GM10266 (cell line): ENCODE data around the gene SOX12.
"Not testable (repeated sequence)": the region's sequence is repeated elsewhere in the genome, so short reads cannot be mapped to it uniquely, and the experiment has no call there.

Source experiments
- DNase-seq: peaks from one replicate; pipeline ENCODE4 v3.0.0; 2012; ENCODE audit errors: extremely low spot score
- TF ChIP-seq, protein P1 (sequence below): IDR thresholded peaks from 2 replicates; pipeline ENCODE4 v1.5.1; 2012; ENCODE audit warnings: mild to moderate bottlenecking, low read depth; ENCODE audit not compliant: control insufficient read depth, insufficient read depth; ENCODE audit errors: missing control alignments

The SOX12 gene

DNA sequence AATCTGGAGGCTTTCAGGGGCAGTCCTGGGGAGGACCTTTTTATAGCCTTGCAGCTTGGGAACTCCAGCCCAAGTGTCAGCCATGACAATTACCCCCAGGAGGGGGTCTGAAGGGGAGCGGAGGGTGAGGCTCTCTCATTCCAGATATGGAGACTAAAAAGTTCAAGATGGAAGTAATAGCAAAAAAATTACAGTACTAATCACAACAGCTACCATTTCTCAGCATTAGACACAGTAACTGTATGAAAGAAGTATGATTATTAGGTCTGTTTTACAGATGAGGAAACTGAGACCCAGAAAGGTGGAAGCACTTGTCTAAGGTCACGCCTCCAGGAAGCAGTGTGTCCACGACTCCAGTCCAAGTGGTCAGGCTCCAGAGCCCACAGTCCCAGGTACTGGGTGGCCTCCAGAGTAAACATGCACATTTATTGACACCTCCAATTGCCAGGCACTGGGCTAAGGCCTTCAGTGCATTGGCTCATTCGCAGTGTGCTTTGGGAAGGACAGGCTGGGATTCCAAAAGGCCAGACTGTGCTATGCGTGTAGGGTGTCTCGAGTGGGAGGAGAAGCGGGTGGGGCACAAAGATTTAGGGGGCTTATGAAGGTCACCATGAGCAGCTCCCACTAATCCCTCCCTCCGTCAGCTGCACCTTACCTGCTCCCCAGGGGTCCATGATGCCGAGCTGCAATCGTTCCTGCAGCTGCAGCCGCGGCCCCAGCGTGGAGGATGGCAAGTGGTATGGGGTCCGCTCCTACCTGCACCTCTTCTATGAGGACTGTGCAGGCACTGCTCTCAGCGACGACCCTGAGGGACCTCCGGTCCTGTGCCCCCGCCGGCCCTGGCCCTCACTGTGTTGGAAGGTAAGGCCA, 23.9 kb downstream of the SOX12 start:
- TF ChIP-seq, protein P1, sequence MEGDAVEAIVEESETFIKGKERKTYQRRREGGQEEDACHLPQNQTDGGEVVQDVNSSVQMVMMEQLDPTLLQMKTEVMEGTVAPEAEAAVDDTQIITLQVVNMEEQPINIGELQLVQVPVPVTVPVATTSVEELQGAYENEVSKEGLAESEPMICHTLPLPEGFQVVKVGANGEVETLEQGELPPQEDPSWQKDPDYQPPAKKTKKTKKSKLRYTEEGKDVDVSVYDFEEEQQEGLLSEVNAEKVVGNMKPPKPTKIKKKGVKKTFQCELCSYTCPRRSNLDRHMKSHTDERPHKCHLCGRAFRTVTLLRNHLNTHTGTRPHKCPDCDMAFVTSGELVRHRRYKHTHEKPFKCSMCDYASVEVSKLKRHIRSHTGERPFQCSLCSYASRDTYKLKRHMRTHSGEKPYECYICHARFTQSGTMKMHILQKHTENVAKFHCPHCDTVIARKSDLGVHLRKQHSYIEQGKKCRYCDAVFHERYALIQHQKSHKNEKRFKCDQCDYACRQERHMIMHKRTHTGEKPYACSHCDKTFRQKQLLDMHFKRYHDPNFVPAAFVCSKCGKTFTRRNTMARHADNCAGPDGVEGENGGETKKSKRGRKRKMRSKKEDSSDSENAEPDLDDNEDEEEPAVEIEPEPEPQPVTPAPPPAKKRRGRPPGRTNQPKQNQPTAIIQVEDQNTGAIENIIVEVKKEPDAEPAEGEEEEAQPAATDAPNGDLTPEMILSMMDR: no peak
- no peak for DNase-seq

DNA sequence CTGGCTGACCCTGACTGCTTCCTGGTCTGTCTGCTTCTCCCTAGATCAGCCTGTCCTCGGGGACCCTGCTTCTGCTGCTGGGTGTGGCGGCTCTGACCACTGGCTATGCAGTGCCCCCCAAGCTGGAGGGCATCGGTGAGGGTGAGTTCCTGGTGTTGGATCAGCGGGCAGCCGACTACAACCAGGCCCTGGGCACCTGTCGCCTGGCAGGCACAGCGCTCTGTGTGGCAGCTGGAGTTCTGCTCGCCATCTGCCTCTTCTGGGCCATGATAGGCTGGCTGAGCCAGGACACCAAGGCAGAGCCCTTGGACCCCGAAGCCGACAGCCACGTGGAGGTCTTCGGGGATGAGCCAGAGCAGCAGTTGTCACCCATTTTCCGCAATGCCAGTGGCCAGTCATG, 27.8 kb downstream of the SOX12 start:
- no peak for DNase-seq
- TF ChIP-seq, protein P1: no peak

DNA sequence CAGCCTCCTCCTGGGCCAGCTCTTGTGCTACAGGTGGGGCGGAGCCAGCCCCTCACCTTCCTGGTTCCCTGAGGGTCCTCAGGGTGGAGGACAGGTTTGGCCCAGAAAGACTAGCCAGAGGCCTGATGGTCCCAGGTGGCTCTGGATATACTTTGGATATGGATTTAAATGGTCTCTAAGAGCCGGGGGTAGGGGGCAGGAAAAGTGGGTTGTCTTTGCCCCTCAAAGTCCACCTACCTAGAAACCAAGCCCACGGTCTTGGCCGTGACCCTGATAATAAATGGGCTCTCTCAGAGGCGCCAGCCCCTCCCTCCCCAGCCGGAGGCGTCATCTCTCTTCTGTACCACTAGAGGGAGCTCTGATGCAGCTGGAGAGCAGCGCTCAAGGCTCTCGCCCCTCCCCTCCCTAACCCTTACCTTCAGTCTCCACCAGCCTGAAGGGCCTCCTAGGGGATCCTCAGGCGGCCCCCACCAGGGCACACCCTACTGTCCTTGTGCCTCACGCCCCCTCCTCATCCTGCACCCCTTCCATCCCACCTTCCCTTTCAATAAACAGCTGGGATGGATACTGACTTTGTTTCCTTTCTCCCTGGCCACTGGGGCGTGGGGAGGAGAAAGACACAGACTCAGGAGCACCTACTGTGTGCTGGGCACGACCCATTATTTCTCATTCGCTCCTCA, 29.1 kb downstream of the SOX12 start:
- TF ChIP-seq, protein P1: peak; percentile 97

DNA sequence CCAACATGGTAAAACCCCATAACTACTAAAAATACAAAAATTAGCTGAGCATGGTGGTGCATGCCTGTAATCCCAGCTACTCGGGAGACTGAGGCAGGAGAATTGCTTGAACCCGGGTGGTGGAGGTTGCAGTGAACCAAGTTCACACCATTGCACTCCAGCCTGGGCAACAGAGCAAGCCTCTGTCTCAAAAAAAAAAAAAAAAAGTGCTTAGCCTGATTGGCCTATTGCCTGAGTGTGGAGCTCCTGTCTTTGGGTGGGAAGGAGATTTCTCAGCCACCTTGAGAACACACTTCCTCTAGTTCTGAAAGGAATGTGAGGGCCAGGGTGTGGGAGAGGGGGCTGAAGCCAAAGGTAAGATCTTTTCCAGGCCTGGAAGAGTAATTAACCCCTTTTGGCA, 30.8 kb downstream of the SOX12 start:
- not testable (repeated sequence) for DNase-seq

More for the DNA sequence above, 29.1 kb downstream of the SOX12 start:
- DNase-seq: peak; percentile 88

DNA sequence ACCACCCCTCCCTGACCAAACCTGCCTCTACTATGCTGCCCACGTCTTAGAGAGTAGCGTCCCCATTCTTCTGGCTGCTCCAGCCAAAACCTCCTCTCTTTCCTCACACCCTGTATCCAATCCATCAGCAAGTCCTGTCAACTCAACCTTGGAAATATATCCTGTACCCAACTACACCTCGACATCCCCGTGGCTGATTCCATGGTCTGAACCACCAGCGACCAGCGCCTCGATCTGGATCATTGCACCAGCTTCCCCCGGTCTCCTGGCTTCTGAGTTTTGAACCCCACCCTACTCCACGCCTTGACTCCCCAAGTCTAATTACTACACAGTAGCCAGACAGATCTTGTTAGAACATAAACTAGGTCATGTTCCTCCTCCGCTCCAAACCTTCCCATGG, 31.4 kb downstream of the SOX12 start:
- no peak for DNase-seq
- TF ChIP-seq, protein P1: no peak

DNA sequence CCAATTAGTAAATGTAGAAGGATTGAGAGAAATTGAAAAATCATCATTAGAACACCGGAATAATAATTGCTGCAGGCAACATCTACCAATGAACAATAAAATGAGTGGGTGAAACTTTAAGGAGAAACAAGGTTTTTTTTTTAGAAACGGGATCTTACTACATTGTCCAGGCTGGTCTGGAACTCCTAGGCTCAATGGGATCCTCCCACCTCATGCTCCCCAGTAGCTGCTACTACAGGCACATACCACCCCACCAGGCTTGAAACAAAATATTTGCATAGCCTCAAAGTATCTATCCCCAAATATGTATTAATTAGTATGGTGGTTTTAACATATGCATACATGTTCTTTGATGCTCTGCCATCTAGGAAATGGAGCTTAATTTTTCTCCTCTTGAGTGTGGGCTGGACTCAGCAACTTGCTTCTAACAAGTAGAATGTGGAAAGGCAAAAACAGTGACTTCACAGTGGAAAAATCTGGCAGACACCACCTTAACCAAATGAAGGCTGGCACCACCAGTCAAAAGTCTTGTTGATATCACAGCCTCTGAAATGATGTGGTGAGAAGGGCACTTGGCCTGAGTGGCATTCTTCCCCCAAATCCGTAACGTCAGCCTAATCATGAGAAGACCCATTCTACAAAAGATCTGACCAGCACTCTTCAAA, 33.7 kb downstream of the SOX12 start:
- DNase-seq: no peak
- TF ChIP-seq, protein P1: no peak

DNA sequence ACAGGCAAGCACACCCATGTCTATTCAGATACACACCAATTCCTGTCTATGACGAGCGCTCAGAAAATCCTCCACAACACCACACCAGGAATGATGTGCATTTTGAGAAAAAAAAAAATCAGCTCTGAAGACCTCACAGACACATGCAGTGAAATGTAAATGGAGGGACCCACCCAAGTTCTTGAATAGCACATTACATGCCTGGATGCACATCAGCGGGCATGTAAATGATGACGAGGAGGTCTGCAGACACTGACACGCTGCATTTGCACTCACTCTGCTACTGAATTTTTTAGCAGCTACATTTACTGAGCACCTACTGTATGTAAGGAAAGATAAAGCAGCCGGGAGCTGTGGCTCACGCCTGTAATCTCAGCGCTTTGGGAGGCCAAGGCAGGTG, 36.2 kb downstream of the SOX12 start:
- TF ChIP-seq, protein P1: no peak
- no peak for DNase-seq
